ENCODE data around the gene OR2G2. TPM values are rescaled to one million over a fixed set of nuclear protein-coding genes. Genes with fewer than 3 reads are reported as not detected.

OR2G2 gene, protein sequence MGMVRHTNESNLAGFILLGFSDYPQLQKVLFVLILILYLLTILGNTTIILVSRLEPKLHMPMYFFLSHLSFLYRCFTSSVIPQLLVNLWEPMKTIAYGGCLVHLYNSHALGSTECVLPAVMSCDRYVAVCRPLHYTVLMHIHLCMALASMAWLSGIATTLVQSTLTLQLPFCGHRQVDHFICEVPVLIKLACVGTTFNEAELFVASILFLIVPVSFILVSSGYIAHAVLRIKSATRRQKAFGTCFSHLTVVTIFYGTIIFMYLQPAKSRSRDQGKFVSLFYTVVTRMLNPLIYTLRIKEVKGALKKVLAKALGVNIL
- total RNA-seq (not detected), polyA plus RNA-seq (ENCODE audit: insufficient read length in 2 of 2) (not detected)
- long read RNA-seq, donor 1 = 0 reads
- long read RNA-seq, donor 2 = 0 reads
- long read RNA-seq, donor 3 = 0 reads
- long read RNA-seq, donor 4 = 0 reads

DNA sequence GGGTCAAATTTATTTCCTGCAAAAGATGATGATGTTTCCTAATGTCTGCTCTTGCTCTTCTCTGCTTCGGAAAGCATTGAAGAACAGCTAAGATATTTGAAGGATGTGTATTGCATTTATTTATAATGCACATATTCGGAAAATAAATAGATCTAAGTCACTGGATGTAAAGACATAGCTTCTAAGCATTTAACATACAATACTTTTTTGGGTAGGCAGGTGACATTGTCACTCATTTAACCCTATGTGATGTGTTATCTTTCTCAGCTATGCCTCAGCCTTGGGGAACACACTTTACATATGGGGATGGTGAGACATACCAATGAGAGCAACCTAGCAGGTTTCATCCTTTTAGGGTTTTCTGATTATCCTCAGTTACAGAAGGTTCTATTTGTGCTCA is at the start of gene OR2G2:
OR2G2 (plus strand) TSS at position 301 of the 400 bp plus-strand sequence; CDS start at position 301, 0 bp downstream.
- DNase-seq (ENCODE audit: low read depth in 4 of 6, low spot score in 6 of 6) = no peak
- Histone ChIP-seq H3K36me3 (ENCODE audit: control insufficient read depth, insufficient read depth, low read length) (no peaks in the 10 kb centered on the region), H3K4me3 (ENCODE audit: low read depth, low read length) (no peak within 1 kb of the TSS), H3K27me3 (ENCODE audit: control insufficient read depth, insufficient read depth, low read length) (no peaks in the 10 kb centered on the region), H3K27ac (ENCODE audit: low read depth, low read length) (no peak within 1 kb of the TSS), H3K9me3 (ENCODE audit: control insufficient read depth, insufficient read depth, low read length) (no peaks in the 10 kb centered on the region), H3K4me1 (ENCODE audit: control insufficient read depth, insufficient read depth, low read length) (no peaks in the 10 kb centered on the region)
- WGBS (ENCODE audit: insufficient coverage) = no CpG with 5 or more reads among the region's 2 CpGs

DNA sequence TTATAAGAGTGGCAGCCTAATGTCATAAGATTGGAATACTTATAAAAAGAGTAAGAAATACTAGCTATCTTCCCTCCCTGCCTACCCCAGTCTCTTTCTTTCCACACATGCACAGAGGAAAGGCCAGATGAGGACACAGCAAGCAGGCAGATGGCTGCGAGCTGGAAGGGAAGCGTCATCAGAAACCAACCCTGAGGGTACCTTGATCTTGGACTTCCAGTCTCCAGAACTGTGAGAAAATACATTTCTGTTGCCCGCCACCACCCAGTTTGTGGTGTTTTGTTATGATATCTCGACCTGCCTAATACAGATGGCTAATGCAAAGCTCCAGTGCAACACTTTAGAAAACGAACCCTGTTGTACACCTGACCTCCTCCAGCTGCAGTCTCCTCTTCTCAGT is 49.6 kb upstream of the OR2G2 start:
- Histone ChIP-seq H3K4me3 (ENCODE audit: low read depth, low read length) (no peak overlapping the region), H3K36me3 (ENCODE audit: control insufficient read depth, insufficient read depth, low read length) (no peaks in the 10 kb centered on the region), H3K4me1 (ENCODE audit: control insufficient read depth, insufficient read depth, low read length) (no peaks in the 10 kb centered on the region), H3K27me3 (ENCODE audit: control insufficient read depth, insufficient read depth, low read length) (no peaks in the 10 kb centered on the region), H3K9me3 (ENCODE audit: control insufficient read depth, insufficient read depth, low read length) (no peaks in the 10 kb centered on the region), H3K27ac (ENCODE audit: low read depth, low read length) (no peak overlapping the region)
- DNase-seq (ENCODE audit: low read depth in 4 of 6, low spot score in 6 of 6) = no peak
- 79% methylated on average over 2 of the region's 5 CpGs for WGBS (ENCODE audit: insufficient coverage)

DNA sequence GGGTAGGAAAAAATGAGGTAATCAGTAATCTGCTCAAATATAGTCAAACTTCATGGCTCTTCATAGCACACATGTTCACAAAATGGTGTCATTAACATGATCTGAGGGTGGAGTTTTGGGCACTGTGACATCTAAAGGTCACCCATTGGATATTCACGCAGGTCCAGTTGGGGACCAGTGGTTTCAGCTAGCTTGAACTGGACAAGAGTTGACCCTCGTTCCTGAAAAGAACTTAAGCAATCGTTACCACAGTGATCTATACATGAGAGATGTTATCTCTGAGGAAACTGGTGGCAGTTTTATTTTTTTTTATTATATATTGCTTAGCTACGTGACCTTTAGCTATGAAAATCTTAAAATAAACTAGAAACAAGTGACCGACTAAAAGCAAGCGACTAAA is 48.9 kb upstream of the OR2G2 start:
- no peak for DNase-seq (ENCODE audit: low read depth in 4 of 6, low spot score in 6 of 6)
- Histone ChIP-seq H3K4me1 (ENCODE audit: control insufficient read depth, insufficient read depth, low read length) (no peaks in the 10 kb centered on the region), H3K4me3 (ENCODE audit: low read depth, low read length) (no peak overlapping the region), H3K9me3 (ENCODE audit: control insufficient read depth, insufficient read depth, low read length) (no peaks in the 10 kb centered on the region), H3K27ac (ENCODE audit: low read depth, low read length) (no peak overlapping the region), H3K36me3 (ENCODE audit: control insufficient read depth, insufficient read depth, low read length) (no peaks in the 10 kb centered on the region), H3K27me3 (ENCODE audit: control insufficient read depth, insufficient read depth, low read length) (no peaks in the 10 kb centered on the region)
- WGBS (ENCODE audit: insufficient coverage) = 100% methylated on average over 3 of the region's 6 CpGs

DNA sequence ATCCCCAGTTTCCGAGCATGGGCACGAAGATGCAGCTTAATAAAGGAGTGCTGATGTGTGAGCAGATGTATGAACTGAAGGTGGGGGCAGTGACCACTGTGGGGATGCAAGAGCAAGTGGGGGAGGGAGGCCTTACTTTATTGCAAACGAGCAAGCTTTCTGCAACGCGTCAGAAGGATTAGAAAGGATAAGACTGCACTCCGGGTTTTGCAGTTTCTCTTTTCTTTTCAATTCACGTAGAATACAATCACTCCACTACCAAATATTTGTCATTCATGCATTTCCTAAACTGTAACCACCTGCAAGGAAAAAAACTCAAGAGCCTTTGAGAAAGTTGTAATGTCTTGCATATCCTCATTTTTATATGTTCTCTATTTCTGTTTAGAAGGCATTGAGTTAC is 47.6 kb upstream of the OR2G2 start:
- DNase-seq (ENCODE audit: low read depth in 4 of 6, low spot score in 6 of 6) = no peak
- Histone ChIP-seq H3K27ac (ENCODE audit: low read depth, low read length) (no peak overlapping the region), H3K27me3 (ENCODE audit: control insufficient read depth, insufficient read depth, low read length) (no peaks in the 10 kb centered on the region), H3K4me1 (ENCODE audit: control insufficient read depth, insufficient read depth, low read length) (no peaks in the 10 kb centered on the region), H3K4me3 (ENCODE audit: low read depth, low read length) (no peak overlapping the region), H3K36me3 (ENCODE audit: control insufficient read depth, insufficient read depth, low read length) (no peaks in the 10 kb centered on the region), H3K9me3 (ENCODE audit: control insufficient read depth, insufficient read depth, low read length) (no peaks in the 10 kb centered on the region)
- 70% methylated on average over 2 of the region's 7 CpGs for WGBS (ENCODE audit: insufficient coverage)

DNA sequence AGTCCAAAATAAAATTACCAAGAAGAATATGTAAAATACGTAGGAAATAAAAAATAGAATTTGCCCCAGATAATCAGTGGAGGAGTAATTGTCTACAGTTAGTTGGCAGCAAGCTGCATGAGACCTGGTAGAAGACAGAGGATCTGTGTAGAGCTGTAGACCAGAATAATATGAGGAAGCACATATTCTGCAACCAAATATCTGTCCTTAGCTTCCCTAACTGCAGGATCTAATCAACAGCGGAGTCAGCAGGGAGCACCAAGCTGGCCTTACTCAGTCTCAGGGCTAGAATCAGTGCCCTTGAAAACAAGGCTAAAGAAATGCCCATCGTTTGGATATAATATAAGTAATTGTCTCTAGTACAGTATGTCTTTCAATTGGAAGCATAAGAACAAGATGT is 45.3 kb upstream of the OR2G2 start:
- H3K4me3 ChIP-seq (ENCODE audit: low read depth, low read length) = no peak overlapping the region
- DNase-seq (ENCODE audit: low read depth in 4 of 6, low spot score in 6 of 6) = no peak
- H3K36me3 ChIP-seq (ENCODE audit: control insufficient read depth, insufficient read depth, low read length) = no peaks in the 10 kb centered on the region
- no peaks in the 10 kb centered on the region for H3K9me3 ChIP-seq (ENCODE audit: control insufficient read depth, insufficient read depth, low read length)
- H3K27me3 ChIP-seq (ENCODE audit: control insufficient read depth, insufficient read depth, low read length) = no peaks in the 10 kb centered on the region
- WGBS (ENCODE audit: insufficient coverage) = 60% methylated on average over 1 of the region's 3 CpGs
- no peaks in the 10 kb centered on the region for H3K4me1 ChIP-seq (ENCODE audit: control insufficient read depth, insufficient read depth, low read length)
- no peak overlapping the region for H3K27ac ChIP-seq (ENCODE audit: low read depth, low read length)

DNA sequence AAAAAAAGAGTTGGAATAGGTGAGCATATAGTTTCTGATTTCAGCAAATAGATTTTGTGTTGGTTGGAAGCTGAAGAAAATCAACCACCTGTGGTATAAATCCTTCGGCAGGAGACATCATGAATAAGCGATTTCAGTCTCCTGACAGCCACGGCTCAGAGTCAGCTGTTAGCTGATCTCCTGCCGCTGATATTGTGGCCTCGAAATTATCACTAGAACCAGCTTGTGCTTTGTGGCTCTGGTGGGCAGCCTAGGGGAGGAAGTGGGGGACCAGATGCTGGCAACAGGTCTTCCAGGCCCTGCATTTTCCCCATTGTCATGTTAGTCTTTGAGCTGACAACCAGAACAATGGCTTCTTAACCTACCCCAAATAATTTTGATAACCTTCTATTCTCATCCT is 40.1 kb upstream of the OR2G2 start:
- 64% methylated on average over 5 of the region's 5 CpGs for WGBS (ENCODE audit: insufficient coverage)
- Histone ChIP-seq H3K9me3 (ENCODE audit: control insufficient read depth, insufficient read depth, low read length) (no peaks in the 10 kb centered on the region), H3K4me3 (ENCODE audit: low read depth, low read length) (no peak overlapping the region), H3K27me3 (ENCODE audit: control insufficient read depth, insufficient read depth, low read length) (no peaks in the 10 kb centered on the region), H3K4me1 (ENCODE audit: control insufficient read depth, insufficient read depth, low read length) (no peaks in the 10 kb centered on the region), H3K36me3 (ENCODE audit: control insufficient read depth, insufficient read depth, low read length) (no peaks in the 10 kb centered on the region), H3K27ac (ENCODE audit: low read depth, low read length) (no peak overlapping the region)
- no peak for DNase-seq (ENCODE audit: low read depth in 4 of 6, low spot score in 6 of 6)

DNA sequence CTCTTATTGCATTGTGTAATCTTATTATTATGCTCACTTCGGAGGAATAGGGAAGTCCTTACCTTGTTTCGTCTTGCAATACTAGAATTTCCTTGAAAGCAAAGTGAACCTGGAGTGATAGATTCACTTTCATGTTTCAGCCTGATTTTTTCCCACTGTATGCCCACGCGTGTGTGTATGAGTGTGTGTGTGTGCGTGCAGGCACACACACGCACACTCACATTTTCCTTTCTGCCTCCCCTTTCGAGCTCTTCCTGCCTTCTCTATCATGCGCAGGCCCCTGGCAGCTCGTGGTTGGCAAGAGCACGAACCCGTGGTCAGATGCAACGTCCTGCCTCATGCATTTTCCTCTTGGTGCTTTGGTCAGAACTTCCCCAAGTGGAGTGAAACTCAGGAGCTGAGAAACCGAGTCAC is 39.4 kb upstream of the OR2G2 start, which contains the start of gene GCSAML:
GCSAML (plus strand) TSS at position 366 of the 414 bp plus-strand sequence. CDS start 58 bp downstream, outside the sequence.
- no peaks in the 10 kb centered on the region for H3K4me1 ChIP-seq (ENCODE audit: control insufficient read depth, insufficient read depth, low read length)
- H3K4me3 ChIP-seq (ENCODE audit: low read depth, low read length) = no peak within 1 kb of the TSS
- no peaks in the 10 kb centered on the region for H3K36me3 ChIP-seq (ENCODE audit: control insufficient read depth, insufficient read depth, low read length)
- H3K27me3 ChIP-seq (ENCODE audit: control insufficient read depth, insufficient read depth, low read length) = no peaks in the 10 kb centered on the region
- no peak within 1 kb of the TSS for H3K27ac ChIP-seq (ENCODE audit: low read depth, low read length)
- no peak for DNase-seq (ENCODE audit: low read depth in 4 of 6, low spot score in 6 of 6)
- H3K9me3 ChIP-seq (ENCODE audit: control insufficient read depth, insufficient read depth, low read length) = no peaks in the 10 kb centered on the region
- 81% methylated on average over 8 of the region's 13 CpGs for WGBS (ENCODE audit: insufficient coverage)

DNA sequence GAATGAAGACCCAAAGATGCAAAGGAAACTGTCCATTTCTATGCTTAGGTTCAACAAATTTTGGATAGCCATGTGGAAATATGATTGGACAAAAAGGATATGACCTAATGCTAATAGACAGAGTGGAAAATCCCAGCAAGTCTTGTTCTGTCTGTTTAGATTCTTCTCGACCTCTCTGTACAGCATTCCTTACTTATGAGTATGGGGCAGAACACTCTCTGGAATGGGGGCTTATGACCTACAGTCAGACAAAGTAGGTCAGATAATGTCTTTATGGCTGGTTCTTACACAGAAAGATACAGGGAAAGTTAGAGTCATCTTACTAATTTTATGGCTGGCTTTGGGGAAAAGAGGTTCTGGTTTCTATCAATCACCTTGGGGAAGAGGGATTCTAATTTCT is 36.4 kb upstream of the OR2G2 start:
- Histone ChIP-seq H3K4me3 (ENCODE audit: low read depth, low read length) (no peak overlapping the region), H3K4me1 (ENCODE audit: control insufficient read depth, insufficient read depth, low read length) (no peaks in the 10 kb centered on the region), H3K9me3 (ENCODE audit: control insufficient read depth, insufficient read depth, low read length) (no peaks in the 10 kb centered on the region), H3K36me3 (ENCODE audit: control insufficient read depth, insufficient read depth, low read length) (no peaks in the 10 kb centered on the region), H3K27ac (ENCODE audit: low read depth, low read length) (no peak overlapping the region), H3K27me3 (ENCODE audit: control insufficient read depth, insufficient read depth, low read length) (no peaks in the 10 kb centered on the region)
- no peak for DNase-seq (ENCODE audit: low read depth in 4 of 6, low spot score in 6 of 6)
- WGBS (ENCODE audit: insufficient coverage) = no CpG with 5 or more reads among the region's 1 CpG

DNA sequence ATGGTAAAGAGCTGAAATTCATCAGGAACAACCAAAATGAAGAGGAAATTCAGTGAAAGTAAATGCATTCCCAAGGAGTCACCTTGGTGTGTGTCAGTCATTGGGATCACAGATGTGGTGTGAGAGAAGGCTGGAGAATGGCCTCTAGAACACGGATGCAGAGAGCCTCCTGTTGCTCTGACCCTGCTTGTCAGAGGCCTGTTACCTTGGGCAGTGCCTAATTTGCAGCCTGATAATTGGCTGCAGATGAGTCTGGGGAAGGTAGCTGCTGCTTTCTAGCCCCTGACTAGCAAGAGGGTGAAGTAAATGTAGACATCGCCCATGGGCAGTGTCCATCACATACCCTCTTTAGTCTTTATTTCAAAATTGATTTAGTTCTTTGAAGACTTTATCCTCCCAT is 35.9 kb upstream of the OR2G2 start:
- Histone ChIP-seq H3K9me3 (ENCODE audit: control insufficient read depth, insufficient read depth, low read length) (no peaks in the 10 kb centered on the region), H3K27ac (ENCODE audit: low read depth, low read length) (no peak overlapping the region), H3K4me3 (ENCODE audit: low read depth, low read length) (no peak overlapping the region), H3K4me1 (ENCODE audit: control insufficient read depth, insufficient read depth, low read length) (no peaks in the 10 kb centered on the region), H3K36me3 (ENCODE audit: control insufficient read depth, insufficient read depth, low read length) (no peaks in the 10 kb centered on the region), H3K27me3 (ENCODE audit: control insufficient read depth, insufficient read depth, low read length) (no peaks in the 10 kb centered on the region)
- no peak for DNase-seq (ENCODE audit: low read depth in 4 of 6, low spot score in 6 of 6)
- 44% methylated on average over 1 of the region's 2 CpGs for WGBS (ENCODE audit: insufficient coverage)

All from spinal cord (tissue), 10 donors.